Heart left ventricle (tissue), 13 donors: ENCODE measurements around the gene IGSF3.

Experiments used
- CTCF ChIP-seq, 12 donors: fragments of 200-600 bp; sonication (generic) in 4 of 12; IDR thresholded peaks; one replicate each; pipeline versions ENCODE4 v1.5.0 to v1.8.0; 2018 to 2022; ENCODE audit warnings: antibody characterized with exemption in 12 of 12, mild to moderate bottlenecking in 5 of 12
- POLR2A ChIP-seq, 2 donors: fragments of 450-650 bp; IDR thresholded peaks; one replicate each; pipeline ENCODE4 v1.6.1; 2017; ENCODE audit warnings: antibody characterized with exemption in 2 of 2, mild to moderate bottlenecking in 2 of 2, moderate library complexity in 2 of 2
- donor health status: ischemic (EF 13 %, LVEDD 7.1; RV severe dilation, severe dysfunction).
- donor health status: DM: no; HTN: yes; CAD: no.
- donor health status: DM: no; HTN: no; CAD: no.
- donor health status: ischemic (EF 25% LVEDD 6.9; RV normal size, moderate dysfunction).
- donor health status: ischemic (EF 25% LVEDD 5.7; RV mildly dilated, moderate dysfunction).
- donor health status: ischemic (EF 35%, LVEDD 5.7; RV mildly dilated, moderate dysfunction).
- donor health status: nonischemic (EF 11% LVEDD 7.7; RV severe dilation, severe dysfunction).
- donor health status: DM: yes; HTN: yes; CAD: no.
- donor health status: PGD.
- donor health status: ischemic (EF 29% LVEDD 5.4; RV normal size, mild dysfunction).
- donor health status: nonischemic (EF 23%, LVEDD 6.1; RV moderate dilation, normal function).

DNA sequence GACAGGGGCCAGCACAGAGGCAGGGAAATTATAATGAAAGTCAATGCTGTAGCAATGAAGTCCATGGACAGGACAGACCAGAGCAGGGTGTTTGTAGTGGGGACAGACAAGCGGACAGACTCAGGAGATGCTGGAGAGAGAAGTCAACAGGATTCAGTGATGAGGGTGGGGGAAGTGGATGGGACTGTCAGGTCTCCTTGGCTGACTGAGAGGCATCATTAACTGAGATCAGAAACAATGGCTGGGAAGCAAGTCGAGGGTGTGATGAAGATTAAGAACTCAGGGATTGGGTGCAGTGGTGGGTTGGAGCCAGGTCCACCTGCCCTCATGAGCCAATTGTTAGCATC lies 122.2 kb downstream of the IGSF3 start:
- TF ChIP-seq CTCF (IDR thresholded peaks at IDR 0.05) (no peak), POLR2A (IDR thresholded peaks at IDR 0.05) (no peak)
